Glutamatergic neuron (in vitro differentiated cells): ENCODE results near the gene IYD. TPM values are rescaled to one million over a fixed set of nuclear protein-coding genes. Genes with fewer than 3 reads are reported as not detected.

Experiments
- DNase-seq: peaks from one replicate; pipeline ENCODE4 v3.0.0; 2022
- H3K27ac Mint-ChIP-seq: one replicate; pipeline ENCODE4 v1.8.0; 2020; ENCODE audit warnings: mild to moderate bottlenecking, mixed read lengths, inconsistent platforms; ENCODE audit not compliant: unreplicated experiment
- H3K27me3 Mint-ChIP-seq: one replicate; pipeline ENCODE4 v1.8.0; 2020; ENCODE audit warnings: mild to moderate bottlenecking, moderate library complexity, mixed read lengths, inconsistent platforms; ENCODE audit not compliant: unreplicated experiment
- H3K36me3 Mint-ChIP-seq: one replicate; pipeline ENCODE4 v1.8.0; 2020; ENCODE audit warnings: mild to moderate bottlenecking, mixed read lengths, inconsistent platforms; ENCODE audit not compliant: unreplicated experiment
- H3K4me1 Mint-ChIP-seq: one replicate; pipeline ENCODE4 v1.8.0; 2020; ENCODE audit warnings: mild to moderate bottlenecking, low read depth, mixed read lengths, inconsistent platforms; ENCODE audit not compliant: unreplicated experiment
- H3K4me3 Mint-ChIP-seq: one replicate; pipeline ENCODE4 v1.8.0; 2020; ENCODE audit warnings: mild to moderate bottlenecking, mixed read lengths, inconsistent platforms; ENCODE audit not compliant: unreplicated experiment
- H3K9me3 Mint-ChIP-seq: one replicate; pipeline ENCODE4 v1.8.0; 2020; ENCODE audit warnings: mild to moderate bottlenecking, moderate library complexity, mixed read lengths, inconsistent platforms; ENCODE audit not compliant: unreplicated experiment
- CTCF ChIP-seq: fragments of 200-600 bp; sonication (generic); IDR thresholded peaks from one replicate; pipeline ENCODE4 v1.5.0; 2021; ENCODE audit not compliant: partially characterized antibody, unreplicated experiment
- total RNA-seq: library from RNA; stranded (reverse); fragmentation: NEBNext Ultra II Directional; extraction: Animal tissue kit (Norgen Biotek cat#: 25700); gene quantifications from one replicate; pipeline ENCODE4 v1.2.1, GENCODE V29; 2021; ENCODE audit not compliant: unreplicated experiment

The IYD gene
- total RNA-seq, 1 donor from 2014 or later: not detected

GRCh38 chr6:150425508-150425907 lies 56.7 kb downstream of the IYD start:
- no peak overlapping the region for H3K4me3 Mint-ChIP-seq
- no peaks in the 10 kb centered on the region for H3K36me3 Mint-ChIP-seq
- H3K27me3 Mint-ChIP-seq: no peaks in the 10 kb centered on the region

GRCh38 chr6:150426198-150426597 lies 57.4 kb downstream of the IYD start:
- H3K4me3 Mint-ChIP-seq: no peak overlapping the region
- no peaks in the 10 kb centered on the region for H3K36me3 Mint-ChIP-seq
- H3K4me1 Mint-ChIP-seq: no peaks in the 10 kb centered on the region
- TF ChIP-seq CTCF: no peak
- no peak overlapping the region for H3K27ac Mint-ChIP-seq
- no peaks in the 10 kb centered on the region for H3K27me3 Mint-ChIP-seq
- DNase-seq: no peak
- H3K9me3 Mint-ChIP-seq: peaks cover 4% of the 10 kb centered on the region

More at GRCh38 chr6:150425508-150425907, 56.7 kb downstream of the IYD start:
- DNase-seq: no peak
- TF ChIP-seq CTCF: no peak
- H3K4me1 Mint-ChIP-seq: no peaks in the 10 kb centered on the region
- no peak overlapping the region for H3K27ac Mint-ChIP-seq
- H3K9me3 Mint-ChIP-seq: peaks cover 4% of the 10 kb centered on the region

GRCh38 chr6:150427037-150427602 lies 58.3 kb downstream of the IYD start:
- Mint-ChIP-seq H3K27me3 (no peaks in the 10 kb centered on the region), H3K27ac (no peak overlapping the region), H3K4me1 (no peaks in the 10 kb centered on the region), H3K9me3 (peaks cover 4% of the 10 kb centered on the region), H3K4me3 (no peak overlapping the region), H3K36me3 (no peaks in the 10 kb centered on the region)
- DNase-seq: no peak
- no peak for TF ChIP-seq CTCF

GRCh38 chr6:150427843-150428242 lies 59.0 kb downstream of the IYD start:
- TF ChIP-seq CTCF: no peak
- Mint-ChIP-seq H3K4me1 (no peaks in the 10 kb centered on the region), H3K4me3 (no peak overlapping the region), H3K9me3 (peaks cover 4% of the 10 kb centered on the region), H3K27me3 (no peaks in the 10 kb centered on the region), H3K27ac (no peak overlapping the region), H3K36me3 (no peaks in the 10 kb centered on the region)
- no peak for DNase-seq

GRCh38 chr6:150430815-150431214 lies 62.0 kb downstream of the IYD start:
- H3K27ac Mint-ChIP-seq: no peak overlapping the region
- H3K36me3 Mint-ChIP-seq: no peaks in the 10 kb centered on the region
- H3K4me3 Mint-ChIP-seq: no peak overlapping the region
- DNase-seq: no peak
- peaks cover 2% of the 10 kb centered on the region for H3K9me3 Mint-ChIP-seq
- no peak for TF ChIP-seq CTCF
- H3K27me3 Mint-ChIP-seq: no peaks in the 10 kb centered on the region
- no peaks in the 10 kb centered on the region for H3K4me1 Mint-ChIP-seq
